GM12875 (cell line): ENCODE results near the gene HBP1.
"Not testable (repeated sequence)": the region's sequence is repeated elsewhere in the genome, so short reads cannot be mapped to it uniquely, and the experiment has no call there.

Experiments used
- H3K4me3 ChIP-seq: one replicate; pipeline ENCODE4 v1.5.1; 2011; ENCODE audit warnings: low read depth, low read length, control low read depth
- CTCF ChIP-seq: IDR thresholded peaks from 2 replicates; pipeline ENCODE4 v1.5.1; 2011; ENCODE audit warnings: low read depth, mild to moderate bottlenecking, control low read depth, inconsistent platforms, low read length, moderate library complexity, borderline replicate concordance; ENCODE audit not compliant: insufficient read depth

HBP1 gene

GRCh38 chr7:107237451-107237850 lies 68.6 kb downstream of the HBP1 start:
- TF ChIP-seq CTCF = no peak
- H3K4me3 ChIP-seq = no peak overlapping the region

GRCh38 chr7:107242267-107242666 lies 73.5 kb downstream of the HBP1 start:
- no peak for TF ChIP-seq CTCF
- no peak overlapping the region for H3K4me3 ChIP-seq

GRCh38 chr7:107244613-107245012 lies 75.8 kb downstream of the HBP1 start:
- no peak for TF ChIP-seq CTCF
- H3K4me3 ChIP-seq = no peak overlapping the region

- H3K4me3 ChIP-seq = not testable (repeated sequence)
Measured at GRCh38 chr7:107246836-107247235, 78.0 kb downstream of the HBP1 start.

- no peak overlapping the region for H3K4me3 ChIP-seq
- TF ChIP-seq CTCF = no peak
Measured at GRCh38 chr7:107248551-107249316, 79.9 kb downstream of the HBP1 start.

- no peak for TF ChIP-seq CTCF
- H3K4me3 ChIP-seq = no peak overlapping the region
Measured at GRCh38 chr7:107251963-107252362, 83.2 kb downstream of the HBP1 start.
